Caco-2 (cell line): ENCODE results near the gene PPFIBP2. TPM values are rescaled to one million over a fixed set of nuclear protein-coding genes. Genes with fewer than 3 reads are reported as not detected.

Experiments
- BruUV-seq: library from RNA; stranded (reverse); fragments of 400-500 nt; replicated peaks from 2 replicates; lab custom pipeline; 2021; lab: Mats Ljungman, UMichigan
- CTCF ChIA-PET: fragments of 300-600 bp; sonication (Branson Sonifier 250); formaldehyde crosslinking; loops from one replicate; lab custom pipeline; 2022; ENCODE audit warnings: antibody characterized with exemption; lab: Charles Lee
- POLR2A ChIA-PET: fragments of 300-600 bp; sonication (Branson Sonifier 250); formaldehyde crosslinking; loops from one replicate; lab custom pipeline; 2022; ENCODE audit warnings: antibody characterized with exemption; lab: Charles Lee
- DNase-seq, 2 experiments: peaks; one replicate each; pipeline versions ENCODE4 v3.0.0 to v3.0.0-alpha.2; 2020 to 2022
- H3K27me3 ChIP-seq: replicated peaks from 2 replicates; pipeline ENCODE4 v1.6.0; 2011; ENCODE audit warnings: low read length; ENCODE audit not compliant: control insufficient read depth, insufficient read depth
- H3K36me3 ChIP-seq: 2 replicates; pipeline ENCODE4 v1.5.1; 2011; ENCODE audit warnings: low read length; ENCODE audit not compliant: control insufficient read depth, insufficient read depth
- H3K4me1 ChIP-seq: fragments of 250-450 bp; sonication (Bioruptor Pico); 2 replicates; pipeline ENCODE4 v1.5.1; 2020; ENCODE audit warnings: mild to moderate bottlenecking
- H3K4me3 ChIP-seq: 2 replicates; pipeline ENCODE4 v1.5.1; 2011; ENCODE audit warnings: low read depth, mild to moderate bottlenecking, control low read depth, low read length
- H3K9me3 ChIP-seq: fragments of 250-450 bp; sonication (Bioruptor Pico); 2 replicates; pipeline ENCODE4 v1.5.1; 2020; ENCODE audit warnings: mild to moderate bottlenecking, moderate library complexity
- H3K27ac Mint-ChIP-seq: one replicate; pipeline ENCODE4 v1.8.0; 2022; ENCODE audit warnings: mixed read lengths; ENCODE audit not compliant: unreplicated experiment
- H3K27me3 Mint-ChIP-seq: one replicate; pipeline ENCODE4 v1.8.0; 2022; ENCODE audit warnings: mixed read lengths; ENCODE audit not compliant: insufficient read depth, unreplicated experiment
- H3K36me3 Mint-ChIP-seq: one replicate; pipeline ENCODE4 v1.8.0; 2022; ENCODE audit warnings: mild to moderate bottlenecking, mixed read lengths; ENCODE audit not compliant: insufficient read depth, unreplicated experiment
- H3K4me1 Mint-ChIP-seq: one replicate; pipeline ENCODE4 v1.8.0; 2022; ENCODE audit warnings: low read depth, mixed read lengths; ENCODE audit not compliant: unreplicated experiment
- H3K4me3 Mint-ChIP-seq: one replicate; pipeline ENCODE4 v1.8.0; 2022; ENCODE audit warnings: mild to moderate bottlenecking, moderate library complexity, mixed read lengths; ENCODE audit not compliant: unreplicated experiment
- H3K9me3 Mint-ChIP-seq: one replicate; pipeline ENCODE4 v1.8.0; 2022; ENCODE audit warnings: mixed read lengths; ENCODE audit not compliant: unreplicated experiment
- intact Hi-C: fragments of 100-400 bp; cut with micrococcal nuclease; formaldehyde crosslinking; loops from one replicate; pipeline ENCODE4 v1.10.0; 2022; ENCODE audit not compliant: unreplicated experiment
- total RNA-seq: library from RNA; stranded (reverse); gene quantifications from 2 replicates; pipeline ENCODE4 v1.2.3, GENCODE V29; 2022
- TF ChIP-seq, protein P1 (sequence below), 2 experiments: fragments of 200-600 bp in 1 of 2; IDR thresholded peaks; 1 replicate in 1 of 2; 2 replicates in 1 of 2; pipeline versions ENCODE4 v1.5.1 to v1.8.0; 2011 to 2022; ENCODE audit warnings: antibody characterized with exemption in 1 of 2, control low read depth in 1 of 2, inconsistent platforms in 1 of 2, low read depth in 1 of 2, low read length in 1 of 2, mild to moderate bottlenecking in 1 of 2, moderate library complexity in 1 of 2; ENCODE audit not compliant: insufficient read depth in 1 of 2, severe bottlenecking in 1 of 2, unreplicated experiment in 1 of 2

The PPFIBP2 gene
- total RNA-seq, 1 experiment from 2014 or later, result 72.5 TPM

DNA sequence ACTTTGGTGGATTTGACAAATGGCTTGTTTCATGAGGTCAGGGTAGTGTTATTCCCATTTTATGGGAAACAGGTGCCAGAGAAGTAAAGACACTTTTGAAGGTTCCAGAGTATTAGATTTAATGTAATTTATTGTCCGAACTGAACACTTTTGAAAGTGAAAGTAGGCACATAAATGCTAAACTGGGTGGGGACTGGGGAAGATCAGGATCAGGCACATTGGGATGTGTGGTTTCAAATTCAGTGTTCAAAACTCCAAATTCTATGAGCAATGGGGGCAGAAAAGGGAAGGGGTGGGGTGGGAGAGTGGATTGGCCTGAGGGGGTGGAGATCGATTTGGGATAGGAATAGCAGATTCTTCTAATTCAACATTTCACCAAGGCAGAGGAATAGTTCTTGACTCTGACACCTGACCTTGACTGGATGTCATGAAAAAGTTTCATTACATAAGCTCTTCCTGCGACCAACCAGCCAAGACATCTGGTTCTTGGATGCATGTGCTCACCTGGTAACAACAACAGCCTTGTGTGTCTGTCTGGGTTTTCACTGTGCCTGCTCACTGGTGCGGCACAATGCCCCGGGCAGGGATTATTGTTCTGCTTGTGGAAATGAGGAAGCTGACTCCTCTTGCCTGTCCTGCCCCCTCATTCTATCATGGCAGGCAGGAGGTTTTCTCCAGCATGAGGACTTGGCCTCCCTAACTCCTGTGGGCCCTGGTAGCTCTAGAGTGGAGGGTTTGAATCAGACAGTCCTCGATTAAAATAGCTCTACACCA, 10.8 kb downstream of the PPFIBP2 start:
- CTCF ChIA-PET, result no interaction called here
- no peaks in the 10 kb centered on the region for H3K9me3 Mint-ChIP-seq
- no peaks in the 10 kb centered on the region for H3K27me3 Mint-ChIP-seq
- TF ChIP-seq, protein P1, sequence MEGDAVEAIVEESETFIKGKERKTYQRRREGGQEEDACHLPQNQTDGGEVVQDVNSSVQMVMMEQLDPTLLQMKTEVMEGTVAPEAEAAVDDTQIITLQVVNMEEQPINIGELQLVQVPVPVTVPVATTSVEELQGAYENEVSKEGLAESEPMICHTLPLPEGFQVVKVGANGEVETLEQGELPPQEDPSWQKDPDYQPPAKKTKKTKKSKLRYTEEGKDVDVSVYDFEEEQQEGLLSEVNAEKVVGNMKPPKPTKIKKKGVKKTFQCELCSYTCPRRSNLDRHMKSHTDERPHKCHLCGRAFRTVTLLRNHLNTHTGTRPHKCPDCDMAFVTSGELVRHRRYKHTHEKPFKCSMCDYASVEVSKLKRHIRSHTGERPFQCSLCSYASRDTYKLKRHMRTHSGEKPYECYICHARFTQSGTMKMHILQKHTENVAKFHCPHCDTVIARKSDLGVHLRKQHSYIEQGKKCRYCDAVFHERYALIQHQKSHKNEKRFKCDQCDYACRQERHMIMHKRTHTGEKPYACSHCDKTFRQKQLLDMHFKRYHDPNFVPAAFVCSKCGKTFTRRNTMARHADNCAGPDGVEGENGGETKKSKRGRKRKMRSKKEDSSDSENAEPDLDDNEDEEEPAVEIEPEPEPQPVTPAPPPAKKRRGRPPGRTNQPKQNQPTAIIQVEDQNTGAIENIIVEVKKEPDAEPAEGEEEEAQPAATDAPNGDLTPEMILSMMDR (IDR thresholded peaks at IDR 0.05; ENCODE audit: insufficient read depth in 1 of 2, low read depth in 1 of 2, low read length in 1 of 2, severe bottlenecking in 1 of 2, unreplicated experiment in 1 of 2), result no peak
- POLR2A ChIA-PET, result no interaction called here
- no peak overlapping the region for H3K27ac Mint-ChIP-seq
- no peak for DNase-seq
- intact Hi-C loops, result no loop called here
- H3K4me1 Mint-ChIP-seq, result no peaks in the 10 kb centered on the region
- BruUV-seq, result no TSS peak
- H3K4me1 ChIP-seq, result no peaks in the 10 kb centered on the region
- no peak overlapping the region for H3K4me3 Mint-ChIP-seq
- no peak overlapping the region for H3K4me3 ChIP-seq
- no peaks in the 10 kb centered on the region for H3K27me3 ChIP-seq
- H3K36me3 Mint-ChIP-seq, result no peaks in the 10 kb centered on the region
- H3K36me3 ChIP-seq, result no peaks in the 10 kb centered on the region; the same call in 1 of the 2 replicates
- H3K9me3 ChIP-seq, result no peaks in the 10 kb centered on the region

DNA sequence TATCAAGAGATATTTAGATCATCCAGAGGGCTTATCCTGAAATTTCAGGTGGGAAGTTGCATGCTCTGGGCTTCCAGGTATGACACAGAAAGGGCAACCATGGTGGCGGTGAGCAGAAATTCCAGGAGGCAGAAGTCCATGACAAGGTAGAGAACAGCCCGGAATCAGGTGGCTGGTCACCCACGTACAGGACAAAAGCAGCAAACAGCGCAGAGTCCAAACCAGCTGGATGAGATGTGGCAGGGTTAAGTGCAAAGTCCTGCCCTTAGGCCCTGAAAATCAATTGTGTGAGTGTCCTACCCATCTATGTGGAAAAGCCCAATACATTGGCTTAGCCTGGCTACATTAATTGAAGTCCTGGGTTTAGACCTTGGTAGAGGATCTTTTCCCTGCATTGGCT, 11.6 kb downstream of the PPFIBP2 start:
- intact Hi-C loops, result no loop called here
- no peaks in the 10 kb centered on the region for H3K27me3 Mint-ChIP-seq
- no peaks in the 10 kb centered on the region for H3K36me3 Mint-ChIP-seq
- no peak overlapping the region for H3K4me3 ChIP-seq
- CTCF ChIA-PET, result no interaction called here
- BruUV-seq, result no TSS peak
- TF ChIP-seq, protein P1 (IDR thresholded peaks at IDR 0.05; ENCODE audit: insufficient read depth in 1 of 2, low read depth in 1 of 2, low read length in 1 of 2, severe bottlenecking in 1 of 2, unreplicated experiment in 1 of 2), result no peak
- no peaks in the 10 kb centered on the region for H3K4me1 ChIP-seq
- no peaks in the 10 kb centered on the region; the same call in 1 of the 2 replicates for H3K36me3 ChIP-seq
- DNase-seq, result no peak
- H3K4me1 Mint-ChIP-seq, result no peaks in the 10 kb centered on the region
- no peak overlapping the region for H3K27ac Mint-ChIP-seq
- H3K4me3 Mint-ChIP-seq, result no peak overlapping the region
- no peaks in the 10 kb centered on the region for H3K9me3 Mint-ChIP-seq
- no peaks in the 10 kb centered on the region for H3K9me3 ChIP-seq
- POLR2A ChIA-PET, result no interaction called here
- H3K27me3 ChIP-seq, result no peaks in the 10 kb centered on the region

DNA sequence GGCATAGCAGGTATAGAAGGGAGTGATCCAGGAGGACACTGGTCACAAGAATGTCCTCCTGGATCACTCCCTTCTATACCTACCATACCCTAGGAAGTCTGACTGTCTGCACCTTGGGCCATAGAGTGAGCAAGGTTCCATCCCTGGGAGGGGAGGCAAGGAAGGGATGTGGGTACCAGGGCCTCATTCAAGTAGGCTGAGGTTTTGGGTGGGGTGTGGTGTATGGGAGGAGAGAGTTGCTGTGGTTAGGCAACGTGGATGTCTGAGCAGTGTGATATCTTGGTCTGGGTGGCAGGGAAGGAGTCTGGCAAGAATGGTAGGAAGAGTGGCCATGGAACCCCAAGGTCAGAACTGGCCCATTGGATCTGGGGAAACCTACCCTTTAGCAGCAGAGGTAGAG, 13.2 kb downstream of the PPFIBP2 start:
- intact Hi-C loops, result no loop called here
- TF ChIP-seq, protein P1 (IDR thresholded peaks at IDR 0.05; ENCODE audit: insufficient read depth in 1 of 2, low read depth in 1 of 2, low read length in 1 of 2, severe bottlenecking in 1 of 2, unreplicated experiment in 1 of 2), result no peak
- Histone ChIP-seq H3K4me3 (no peak overlapping the region), H3K27me3 (no peaks in the 10 kb centered on the region), H3K9me3 (no peaks in the 10 kb centered on the region), H3K4me1 (no peaks in the 10 kb centered on the region), H3K36me3 (no peaks in the 10 kb centered on the region; the same call in 1 of the 2 replicates)
- no TSS peak for BruUV-seq
- no peak overlapping the region for H3K27ac Mint-ChIP-seq
- H3K27me3 Mint-ChIP-seq, result no peaks in the 10 kb centered on the region
- no peaks in the 10 kb centered on the region for H3K9me3 Mint-ChIP-seq
- no peaks in the 10 kb centered on the region for H3K36me3 Mint-ChIP-seq
- POLR2A ChIA-PET, result no interaction called here
- H3K4me3 Mint-ChIP-seq, result no peak overlapping the region
- no peaks in the 10 kb centered on the region for H3K4me1 Mint-ChIP-seq
- CTCF ChIA-PET, result no interaction called here
- no peak for DNase-seq
